Left lung (tissue), 10 donors: ENCODE measurements around the gene TANGO2. TPM values are rescaled to one million over a fixed set of nuclear protein-coding genes. Genes with fewer than 3 reads are reported as not detected.

Source experiments
- ATAC-seq: fragments of 200-7000 bp; cut with Tn5 transposase; one replicate; pipeline ENCODE4 v1.9.1; 2020; ENCODE audit warnings: moderate library complexity
- DNase-seq, 4 donors: peaks; one replicate each; pipeline ENCODE4 v3.0.0-alpha.2; 2013 to 2020
- H3K27ac ChIP-seq, 2 donors: fragments of 200-600 bp; sonication (generic) in 1 of 2; one replicate each; pipeline versions ENCODE4 v1.5.0 to v1.8.0; 2020 to 2021
- H3K27me3 ChIP-seq, 2 donors: fragments of 200-600 bp; sonication (generic) in 1 of 2; one replicate each; pipeline versions ENCODE4 v1.5.0 to v1.8.0; 2020 to 2021
- H3K36me3 ChIP-seq, 2 donors: fragments of 200-600 bp; sonication (generic) in 1 of 2; one replicate each; pipeline versions ENCODE4 v1.5.0 to v1.8.0; 2020 to 2021
- H3K4me1 ChIP-seq, 2 donors: fragments of 200-600 bp; one replicate each; pipeline ENCODE4 v1.8.0; 2021
- H3K4me3 ChIP-seq, 2 donors: fragments of 200-600 bp; sonication (generic) in 1 of 2; one replicate each; pipeline versions ENCODE4 v1.5.0 to v1.8.0; 2020 to 2021; ENCODE audit warnings: mild to moderate bottlenecking in 1 of 2
- H3K9me3 ChIP-seq, 2 donors: fragments of 200-600 bp; sonication (generic) in 1 of 2; one replicate each; pipeline versions ENCODE4 v1.5.0 to v1.8.0; 2020 to 2021
- intact Hi-C, 2 donors: fragments of 100-400 bp; cut with DNase I; formaldehyde crosslinking; loops; one replicate each; pipeline versions ENCODE4 v1.11.2 to v1.14.2; 2022
- polyA plus RNA-seq, 6 donors: library from polyadenylated mRNA; unstranded; fragments of 120-200 nt; gene quantifications; one replicate each; pipeline ENCODE4 v1.2.1, GENCODE V29; 2013; ENCODE audit not compliant: insufficient read length in 6 of 6
- total RNA-seq, 2 donors: library from RNA; stranded (reverse); fragmentation: NEBNext Ultra II Directional; extraction: Animal tissue kit (Norgen Biotek cat#: 25700); gene quantifications; one replicate each; pipeline ENCODE4 v1.2.1, GENCODE V29; 2021
- TF ChIP-seq, protein P1 (sequence below), 2 donors: fragments of 200-600 bp; sonication (generic) in 1 of 2; IDR thresholded peaks; one replicate each; pipeline versions ENCODE4 v1.5.0 to v1.8.0; 2021; ENCODE audit warnings: antibody characterized with exemption in 2 of 2
- donor health status: DM: no; HTN: yes; CAD: no.
- donor health status: DM: no; HTN: no; CAD: no.

The TANGO2 gene
- total and polyA plus RNA-seq, 8 donors, result 10.9 to 47.2 (median 13.6) TPM

DNA sequence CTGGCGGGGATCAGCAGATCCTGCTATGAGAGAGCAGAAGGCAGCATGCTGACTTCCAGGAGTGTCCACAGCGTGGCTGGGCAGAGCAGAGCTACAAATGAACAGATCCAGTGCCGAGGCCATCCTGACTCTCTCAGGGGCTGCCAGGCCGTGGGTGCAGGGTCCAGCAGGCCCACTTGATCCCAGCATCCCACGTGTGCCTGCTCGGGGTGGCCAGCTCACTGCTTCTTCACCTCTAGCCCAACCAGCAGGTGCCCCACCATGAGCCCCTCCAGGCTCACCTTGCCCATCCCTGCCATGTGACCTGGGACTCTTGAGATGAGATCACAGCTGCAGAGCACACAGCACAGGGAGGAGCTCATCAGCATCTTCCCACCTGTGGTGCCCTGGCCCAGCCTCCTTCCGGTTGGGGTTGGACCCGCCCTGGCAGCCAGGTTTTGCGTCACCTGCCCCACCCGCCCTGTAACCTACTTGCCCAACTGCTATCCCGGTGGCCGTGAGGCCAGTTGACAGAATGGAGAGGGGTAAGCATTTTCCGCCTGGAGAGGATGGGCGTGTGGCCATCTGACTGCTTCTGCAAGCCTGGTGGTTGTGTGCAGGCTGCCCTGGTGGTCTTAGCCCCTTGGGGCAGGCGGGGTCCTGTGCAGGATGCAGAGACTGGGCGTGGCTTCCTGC is 11.0 kb downstream of the TANGO2 start:
- intact Hi-C loops, result no loop called here

DNA sequence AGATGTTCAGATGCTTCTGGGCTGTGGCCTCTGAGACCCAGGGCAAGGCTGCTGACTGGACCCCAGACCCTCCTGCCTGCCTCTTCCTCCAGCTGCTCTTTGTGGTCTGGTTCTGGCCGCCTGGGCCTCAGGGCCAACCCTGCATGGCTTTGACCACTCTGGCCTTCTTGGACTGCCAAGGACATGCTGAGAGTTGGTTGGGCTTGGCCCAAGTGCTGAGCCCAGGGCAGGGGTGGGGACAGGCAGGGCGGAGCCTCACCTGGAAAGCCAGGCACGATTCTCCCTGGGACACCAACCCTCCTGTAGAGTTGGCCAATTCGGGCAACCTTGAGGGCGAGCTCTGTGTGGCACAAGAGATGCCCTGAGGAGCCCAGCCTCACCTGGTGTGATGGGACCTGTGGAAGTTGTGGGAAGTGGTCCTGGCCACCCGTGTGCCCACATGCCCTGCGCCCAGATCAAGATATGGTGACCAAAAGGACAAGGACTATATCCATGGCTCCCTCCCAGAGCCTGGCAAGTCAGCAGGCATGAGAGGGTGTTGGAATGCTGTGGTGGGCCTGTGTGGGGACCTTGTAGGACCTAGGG is 11.6 kb downstream of the TANGO2 start:
- Histone ChIP-seq H3K9me3 (no peaks in the 10 kb centered on the region), H3K36me3 (peaks cover 0 to 45% of the 10 kb centered on the region in 2 donors), H3K4me1 (peaks cover 0 to 31% of the 10 kb centered on the region in 2 donors), H3K4me3 (no peak overlapping the region), H3K27me3 (no peaks in the 10 kb centered on the region), H3K27ac (no peak overlapping the region)
- ATAC-seq (peak; percentile 51), DNase-seq (no peak)
- TF ChIP-seq, protein P1, sequence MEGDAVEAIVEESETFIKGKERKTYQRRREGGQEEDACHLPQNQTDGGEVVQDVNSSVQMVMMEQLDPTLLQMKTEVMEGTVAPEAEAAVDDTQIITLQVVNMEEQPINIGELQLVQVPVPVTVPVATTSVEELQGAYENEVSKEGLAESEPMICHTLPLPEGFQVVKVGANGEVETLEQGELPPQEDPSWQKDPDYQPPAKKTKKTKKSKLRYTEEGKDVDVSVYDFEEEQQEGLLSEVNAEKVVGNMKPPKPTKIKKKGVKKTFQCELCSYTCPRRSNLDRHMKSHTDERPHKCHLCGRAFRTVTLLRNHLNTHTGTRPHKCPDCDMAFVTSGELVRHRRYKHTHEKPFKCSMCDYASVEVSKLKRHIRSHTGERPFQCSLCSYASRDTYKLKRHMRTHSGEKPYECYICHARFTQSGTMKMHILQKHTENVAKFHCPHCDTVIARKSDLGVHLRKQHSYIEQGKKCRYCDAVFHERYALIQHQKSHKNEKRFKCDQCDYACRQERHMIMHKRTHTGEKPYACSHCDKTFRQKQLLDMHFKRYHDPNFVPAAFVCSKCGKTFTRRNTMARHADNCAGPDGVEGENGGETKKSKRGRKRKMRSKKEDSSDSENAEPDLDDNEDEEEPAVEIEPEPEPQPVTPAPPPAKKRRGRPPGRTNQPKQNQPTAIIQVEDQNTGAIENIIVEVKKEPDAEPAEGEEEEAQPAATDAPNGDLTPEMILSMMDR (IDR thresholded peaks at IDR 0.05), result no peak
- intact Hi-C loops, result no loop called here

More for the DNA sequence above, 11.0 kb downstream of the TANGO2 start:
- Histone ChIP-seq H3K4me3 (no peak overlapping the region), H3K27me3 (no peaks in the 10 kb centered on the region), H3K36me3 (peaks cover 0 to 39% of the 10 kb centered on the region in 2 donors), H3K4me1 (peaks cover 0 to 31% of the 10 kb centered on the region in 2 donors), H3K27ac (no peak overlapping the region), H3K9me3 (no peaks in the 10 kb centered on the region)
- TF ChIP-seq, protein P1 (IDR thresholded peaks at IDR 0.05), result no peak
- ATAC-seq (peak; percentile 10), DNase-seq (no peak)

DNA sequence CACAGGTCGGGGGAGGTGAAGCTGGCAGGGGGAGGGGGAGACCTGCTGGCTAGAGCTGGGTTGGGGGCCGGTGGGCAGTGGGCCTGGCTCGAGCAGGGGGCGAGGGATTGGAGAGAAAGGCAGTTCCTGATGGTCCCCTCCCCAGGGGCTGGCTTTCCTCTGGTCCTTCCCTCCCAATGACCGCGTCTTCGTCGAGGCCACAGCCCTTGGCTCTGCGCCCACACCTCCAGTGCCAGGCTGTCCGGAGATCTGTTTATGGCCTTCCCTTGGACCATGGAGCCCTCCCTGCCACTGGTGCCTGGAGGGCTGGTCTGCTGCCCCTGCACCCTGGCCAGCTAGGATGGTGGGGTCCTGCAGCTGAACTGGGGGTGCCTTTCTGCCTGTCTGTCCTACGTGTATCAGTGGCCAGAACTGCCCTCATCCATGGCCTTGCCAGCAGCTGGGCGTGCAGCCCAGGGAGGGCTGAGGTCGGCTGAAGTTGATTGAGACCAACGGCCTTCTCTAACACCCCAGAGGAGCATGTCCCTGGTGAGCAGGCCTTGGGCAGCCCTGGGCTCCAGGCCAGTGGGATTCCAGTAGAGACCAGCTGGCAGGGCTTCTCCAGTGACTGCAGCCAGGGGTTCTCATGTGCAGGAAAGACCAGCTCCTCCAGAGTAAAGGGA is 12.3 kb downstream of the TANGO2 start:
- H3K27ac ChIP-seq, result no peak overlapping the region
- no peaks in the 10 kb centered on the region for H3K27me3 ChIP-seq
- peaks cover 0 to 52% of the 10 kb centered on the region in 2 donors for H3K36me3 ChIP-seq
- TF ChIP-seq, protein P1 (IDR thresholded peaks at IDR 0.05), result no peak
- intact Hi-C loops, result no loop called here
- ATAC-seq (peak; percentile 8), DNase-seq (no peak)
- H3K9me3 ChIP-seq, result no peaks in the 10 kb centered on the region
- H3K4me3 ChIP-seq, result no peak overlapping the region
- H3K4me1 ChIP-seq, result peaks cover 0 to 30% of the 10 kb centered on the region in 2 donors

DNA sequence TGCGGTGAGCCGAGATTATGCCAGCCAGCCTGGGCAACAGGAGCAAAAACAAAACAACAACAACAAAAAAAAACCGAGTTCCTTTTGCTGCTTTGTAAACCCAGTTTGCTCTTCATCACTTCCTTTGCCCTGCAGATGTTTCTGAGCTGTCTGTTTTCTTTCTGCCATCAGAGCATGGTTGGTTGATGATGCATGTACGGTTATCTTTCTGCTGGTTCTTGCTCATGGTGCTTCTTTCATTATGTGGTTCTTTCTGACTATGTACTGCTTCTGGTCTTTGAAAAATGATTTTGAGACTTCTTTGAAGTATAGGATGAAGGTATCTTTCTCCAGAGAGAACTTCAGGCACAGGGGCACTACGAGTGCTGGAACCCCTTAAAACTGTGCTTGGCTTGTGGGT is 13.2 kb downstream of the TANGO2 start:
- no peak overlapping the region for H3K4me3 ChIP-seq
- DNase-seq, result no peak
- H3K4me1 ChIP-seq, result peaks cover 0 to 21% of the 10 kb centered on the region in 2 donors
- TF ChIP-seq, protein P1 (IDR thresholded peaks at IDR 0.05), result no peak
- peaks cover 0 to 61% of the 10 kb centered on the region in 2 donors for H3K36me3 ChIP-seq
- H3K27ac ChIP-seq, result no peak overlapping the region
- ATAC-seq, result no peak
- no peaks in the 10 kb centered on the region for H3K9me3 ChIP-seq
- H3K27me3 ChIP-seq, result no peaks in the 10 kb centered on the region
- intact Hi-C loops, result no loop called here
